ENCODE results near the gene FBXO31.

FBXO31 gene

DNA sequence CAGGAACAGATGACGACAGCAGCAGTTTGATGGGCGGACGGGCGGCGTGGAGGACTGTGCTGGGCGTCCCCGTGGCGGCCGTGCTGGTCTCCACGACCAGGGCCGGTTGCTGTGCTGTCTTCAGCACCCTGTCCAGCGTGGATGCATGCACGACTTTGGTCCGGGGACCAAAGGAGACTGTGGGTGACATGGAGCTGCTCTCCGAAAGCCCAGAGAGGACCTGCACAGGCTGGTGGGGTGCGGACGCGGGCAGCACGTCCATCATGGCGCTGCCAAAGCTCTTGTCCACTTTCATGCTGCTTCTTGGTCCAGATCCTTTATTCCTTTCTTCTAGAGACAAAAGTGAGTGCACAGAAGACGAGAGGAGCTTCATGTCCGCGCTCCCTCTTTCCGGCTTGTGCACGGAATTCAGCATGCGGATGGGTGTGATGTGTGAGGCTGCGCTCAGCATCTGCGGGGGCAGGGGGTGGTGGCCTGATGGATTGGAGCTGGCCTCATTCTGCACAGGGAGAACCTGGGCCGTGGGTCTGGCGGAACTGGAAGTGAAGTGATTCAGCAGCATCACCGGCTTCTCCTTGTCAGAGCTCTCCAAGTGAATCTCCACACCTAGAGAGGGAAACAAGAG is 28.9 kb upstream of the FBXO31 start:
- no peak overlapping the region for H3K4me3 ChIP-seq (ENCODE audit: low read depth, low read length)
- no peaks in the 10 kb centered on the region for H3K4me1 ChIP-seq
- no peaks in the 10 kb centered on the region for H3K27me3 ChIP-seq (ENCODE audit: control insufficient read depth, insufficient read depth, low read length)
- no peak overlapping the region for H3K9ac ChIP-seq
- H3K27ac ChIP-seq = no peak overlapping the region
- H3K79me2 ChIP-seq = no peaks in the 10 kb centered on the region
- H3K9me3 ChIP-seq (ENCODE audit: control insufficient read depth, low read length) = no peaks in the 10 kb centered on the region
- H3K4me2 ChIP-seq (ENCODE audit: low read length) = no peak overlapping the region
- no peaks in the 10 kb centered on the region for H3K36me3 ChIP-seq (ENCODE audit: control insufficient read depth, insufficient read depth, low read length)
- H2AFZ ChIP-seq = no peak overlapping the region
- TF ChIP-seq, protein P1, sequence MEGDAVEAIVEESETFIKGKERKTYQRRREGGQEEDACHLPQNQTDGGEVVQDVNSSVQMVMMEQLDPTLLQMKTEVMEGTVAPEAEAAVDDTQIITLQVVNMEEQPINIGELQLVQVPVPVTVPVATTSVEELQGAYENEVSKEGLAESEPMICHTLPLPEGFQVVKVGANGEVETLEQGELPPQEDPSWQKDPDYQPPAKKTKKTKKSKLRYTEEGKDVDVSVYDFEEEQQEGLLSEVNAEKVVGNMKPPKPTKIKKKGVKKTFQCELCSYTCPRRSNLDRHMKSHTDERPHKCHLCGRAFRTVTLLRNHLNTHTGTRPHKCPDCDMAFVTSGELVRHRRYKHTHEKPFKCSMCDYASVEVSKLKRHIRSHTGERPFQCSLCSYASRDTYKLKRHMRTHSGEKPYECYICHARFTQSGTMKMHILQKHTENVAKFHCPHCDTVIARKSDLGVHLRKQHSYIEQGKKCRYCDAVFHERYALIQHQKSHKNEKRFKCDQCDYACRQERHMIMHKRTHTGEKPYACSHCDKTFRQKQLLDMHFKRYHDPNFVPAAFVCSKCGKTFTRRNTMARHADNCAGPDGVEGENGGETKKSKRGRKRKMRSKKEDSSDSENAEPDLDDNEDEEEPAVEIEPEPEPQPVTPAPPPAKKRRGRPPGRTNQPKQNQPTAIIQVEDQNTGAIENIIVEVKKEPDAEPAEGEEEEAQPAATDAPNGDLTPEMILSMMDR (IDR thresholded peaks at IDR 0.05) = no peak

DNA sequence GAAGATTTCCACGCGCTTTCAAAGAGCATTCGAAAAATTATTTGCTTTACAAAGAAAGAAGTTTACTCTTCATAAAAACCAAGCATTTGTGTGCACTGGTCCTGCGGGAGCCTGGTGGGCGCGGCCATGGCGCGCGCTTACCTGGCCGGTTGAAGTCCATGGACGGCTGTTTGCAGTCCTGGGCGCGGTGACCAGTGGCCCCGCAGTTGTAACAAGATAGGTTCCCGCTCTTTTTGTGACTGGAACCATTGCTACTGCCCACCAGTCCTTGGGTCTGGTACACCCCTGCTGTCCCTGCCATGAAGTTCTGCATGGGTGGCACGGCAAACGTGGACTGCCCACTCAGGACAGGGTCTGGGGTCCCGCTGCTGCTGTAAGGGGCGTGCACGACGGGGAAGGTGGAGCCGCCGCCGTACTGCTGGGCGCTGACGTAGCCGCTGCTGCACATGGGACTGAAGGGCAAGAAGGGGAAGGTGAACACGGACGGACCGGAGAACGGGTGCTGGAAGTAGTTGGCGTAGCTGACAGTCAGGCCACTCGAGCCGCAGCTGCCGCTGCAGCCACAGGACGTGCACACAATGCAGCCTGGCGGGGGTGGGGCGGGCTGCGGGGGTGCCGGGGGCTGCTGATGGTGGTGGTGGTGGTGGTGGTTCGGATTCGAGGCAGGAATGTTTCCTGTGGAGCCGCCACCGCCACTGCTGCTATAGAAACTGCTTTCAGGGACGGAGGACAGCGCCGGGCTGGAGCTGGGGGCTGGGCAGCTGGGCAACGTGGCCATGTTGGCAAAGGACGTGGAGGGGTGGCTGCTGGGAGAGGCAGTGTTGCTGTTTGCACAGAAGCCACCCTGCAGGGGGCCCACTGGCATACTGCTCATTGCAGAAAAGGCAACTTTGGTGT is 28.0 kb upstream of the FBXO31 start:
- Histone ChIP-seq H3K27me3 (ENCODE audit: control insufficient read depth, insufficient read depth, low read length) (no peaks in the 10 kb centered on the region), H3K36me3 (ENCODE audit: control insufficient read depth, insufficient read depth, low read length) (no peaks in the 10 kb centered on the region), H3K4me3 (ENCODE audit: low read depth, low read length) (no peak overlapping the region), H3K79me2 (no peaks in the 10 kb centered on the region), H3K4me1 (no peaks in the 10 kb centered on the region), H3K9me3 (ENCODE audit: control insufficient read depth, low read length) (no peaks in the 10 kb centered on the region), H2AFZ (no peak overlapping the region), H3K4me2 (ENCODE audit: low read length) (no peak overlapping the region), H3K27ac (no peak overlapping the region), H3K9ac (no peak overlapping the region)
- TF ChIP-seq, protein P1 (IDR thresholded peaks at IDR 0.05) = no peak

DNA sequence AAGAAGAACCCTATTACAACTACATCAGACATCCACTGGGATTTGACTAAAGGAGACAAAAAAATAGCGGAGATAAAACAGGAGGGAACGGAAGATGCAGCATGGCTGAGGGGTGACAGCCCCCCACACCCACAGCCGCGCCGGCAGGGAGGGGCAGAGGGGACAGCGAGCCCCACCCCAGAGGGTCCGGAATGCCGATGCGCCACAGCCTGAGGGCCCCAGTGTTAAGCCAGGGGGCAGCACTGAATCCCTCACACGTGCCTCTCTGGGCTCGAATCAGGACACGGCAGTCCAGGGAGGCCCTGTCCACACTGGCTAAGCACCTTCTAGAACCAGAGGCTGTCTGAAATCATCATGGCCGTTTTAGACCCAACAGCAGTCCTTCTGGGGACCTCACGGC is 27.4 kb upstream of the FBXO31 start:
- Histone ChIP-seq H3K4me1 (no peaks in the 10 kb centered on the region), H3K79me2 (no peaks in the 10 kb centered on the region), H3K4me3 (ENCODE audit: low read depth, low read length) (no peak overlapping the region), H3K27ac (no peak overlapping the region), H3K4me2 (ENCODE audit: low read length) (no peak overlapping the region), H3K9me3 (ENCODE audit: control insufficient read depth, low read length) (no peaks in the 10 kb centered on the region), H3K36me3 (ENCODE audit: control insufficient read depth, insufficient read depth, low read length) (no peaks in the 10 kb centered on the region), H3K9ac (no peak overlapping the region), H2AFZ (no peak overlapping the region), H3K27me3 (ENCODE audit: control insufficient read depth, insufficient read depth, low read length) (no peaks in the 10 kb centered on the region)
- TF ChIP-seq, protein P1 (IDR thresholded peaks at IDR 0.05) = no peak

DNA sequence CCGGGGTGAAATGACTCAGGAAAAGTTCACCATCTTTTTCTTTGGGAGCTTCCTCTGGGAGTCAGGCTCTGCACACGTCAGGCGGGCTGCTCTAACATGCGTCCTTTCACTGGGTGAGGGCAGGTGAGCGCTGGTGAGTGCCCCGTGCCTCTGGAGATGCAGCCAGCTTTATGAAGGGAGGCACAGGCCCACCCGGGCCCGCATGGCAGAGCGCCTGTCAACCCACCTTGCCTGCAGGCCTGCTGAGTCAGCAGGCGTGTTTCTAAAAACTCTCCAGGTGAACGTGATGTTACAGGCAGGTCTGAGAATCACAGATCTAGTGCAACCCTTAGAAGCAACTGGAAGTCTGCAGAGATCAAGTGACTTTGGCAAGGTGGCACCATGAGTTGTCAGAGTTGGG is 27.0 kb upstream of the FBXO31 start:
- Histone ChIP-seq H2AFZ (no peak overlapping the region), H3K36me3 (ENCODE audit: control insufficient read depth, insufficient read depth, low read length) (no peaks in the 10 kb centered on the region), H3K9me3 (ENCODE audit: control insufficient read depth, low read length) (no peaks in the 10 kb centered on the region), H3K79me2 (no peaks in the 10 kb centered on the region), H3K4me2 (ENCODE audit: low read length) (no peak overlapping the region), H3K27me3 (ENCODE audit: control insufficient read depth, insufficient read depth, low read length) (no peaks in the 10 kb centered on the region), H3K9ac (no peak overlapping the region), H3K4me3 (ENCODE audit: low read depth, low read length) (no peak overlapping the region), H3K4me1 (no peaks in the 10 kb centered on the region), H3K27ac (no peak overlapping the region)
- TF ChIP-seq, protein P1 (IDR thresholded peaks at IDR 0.05) = no peak
